ENCODE data around the gene PROSER2.

DNA sequence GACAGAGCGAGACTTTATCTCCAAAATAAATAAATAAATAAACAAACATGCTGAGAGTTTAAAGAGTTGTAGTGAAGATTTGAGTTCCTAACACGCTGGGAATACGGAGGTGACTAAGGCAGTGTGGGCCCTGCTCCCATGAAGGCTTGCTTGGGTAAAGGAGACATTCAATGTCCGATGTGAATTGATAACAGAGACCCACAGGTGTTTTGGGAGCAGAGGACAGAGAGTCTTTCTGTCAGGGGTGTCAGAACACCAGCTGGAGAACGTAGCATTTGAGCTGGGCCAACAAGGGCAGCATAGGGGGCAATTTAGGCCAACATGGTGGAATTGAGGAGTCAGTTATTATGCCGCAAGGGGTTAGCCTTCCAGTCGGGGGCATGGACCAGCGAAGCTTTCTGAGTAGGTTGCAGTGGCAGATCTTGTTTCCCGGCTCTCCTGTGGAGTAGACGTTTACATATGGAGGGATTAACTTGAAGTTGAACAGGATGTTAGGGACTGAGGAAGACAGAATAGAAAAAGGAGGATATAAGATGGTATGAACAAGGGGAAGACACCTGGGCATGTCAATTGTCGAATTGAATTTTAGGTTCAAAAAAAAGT, 5.6 kb downstream of the PROSER2 start:
- no peak for TF ChIP-seq NCOR1 (IDR thresholded peaks at IDR 0.05; ENCODE audit: borderline replicate concordance, low read length)
- TF ChIP-seq, protein P1, sequence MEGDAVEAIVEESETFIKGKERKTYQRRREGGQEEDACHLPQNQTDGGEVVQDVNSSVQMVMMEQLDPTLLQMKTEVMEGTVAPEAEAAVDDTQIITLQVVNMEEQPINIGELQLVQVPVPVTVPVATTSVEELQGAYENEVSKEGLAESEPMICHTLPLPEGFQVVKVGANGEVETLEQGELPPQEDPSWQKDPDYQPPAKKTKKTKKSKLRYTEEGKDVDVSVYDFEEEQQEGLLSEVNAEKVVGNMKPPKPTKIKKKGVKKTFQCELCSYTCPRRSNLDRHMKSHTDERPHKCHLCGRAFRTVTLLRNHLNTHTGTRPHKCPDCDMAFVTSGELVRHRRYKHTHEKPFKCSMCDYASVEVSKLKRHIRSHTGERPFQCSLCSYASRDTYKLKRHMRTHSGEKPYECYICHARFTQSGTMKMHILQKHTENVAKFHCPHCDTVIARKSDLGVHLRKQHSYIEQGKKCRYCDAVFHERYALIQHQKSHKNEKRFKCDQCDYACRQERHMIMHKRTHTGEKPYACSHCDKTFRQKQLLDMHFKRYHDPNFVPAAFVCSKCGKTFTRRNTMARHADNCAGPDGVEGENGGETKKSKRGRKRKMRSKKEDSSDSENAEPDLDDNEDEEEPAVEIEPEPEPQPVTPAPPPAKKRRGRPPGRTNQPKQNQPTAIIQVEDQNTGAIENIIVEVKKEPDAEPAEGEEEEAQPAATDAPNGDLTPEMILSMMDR (CRISPR knock-in tag; IDR thresholded peaks at IDR 0.05), result no peak
- TF ChIP-seq, protein P2, sequence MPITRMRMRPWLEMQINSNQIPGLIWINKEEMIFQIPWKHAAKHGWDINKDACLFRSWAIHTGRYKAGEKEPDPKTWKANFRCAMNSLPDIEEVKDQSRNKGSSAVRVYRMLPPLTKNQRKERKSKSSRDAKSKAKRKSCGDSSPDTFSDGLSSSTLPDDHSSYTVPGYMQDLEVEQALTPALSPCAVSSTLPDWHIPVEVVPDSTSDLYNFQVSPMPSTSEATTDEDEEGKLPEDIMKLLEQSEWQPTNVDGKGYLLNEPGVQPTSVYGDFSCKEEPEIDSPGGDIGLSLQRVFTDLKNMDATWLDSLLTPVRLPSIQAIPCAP (CRISPR knock-in tag; IDR thresholded peaks at IDR 0.05; ENCODE audit: low read depth), result no peak
- TF ChIP-seq EZH2 (conservative IDR thresholded peaks at IDR 0.05; ENCODE audit: low read depth, low read length), result no peak
- no peak for TF ChIP-seq CREB1 (IDR thresholded peaks at IDR 0.05)
- TF ChIP-seq CREB1 (CRISPR knock-in tag; IDR thresholded peaks at IDR 0.05), result no peak
- no peak for TF ChIP-seq ZNF546 (CRISPR knock-in tag; conservative IDR thresholded peaks at IDR 0.05)
- TF ChIP-seq, protein P3, sequence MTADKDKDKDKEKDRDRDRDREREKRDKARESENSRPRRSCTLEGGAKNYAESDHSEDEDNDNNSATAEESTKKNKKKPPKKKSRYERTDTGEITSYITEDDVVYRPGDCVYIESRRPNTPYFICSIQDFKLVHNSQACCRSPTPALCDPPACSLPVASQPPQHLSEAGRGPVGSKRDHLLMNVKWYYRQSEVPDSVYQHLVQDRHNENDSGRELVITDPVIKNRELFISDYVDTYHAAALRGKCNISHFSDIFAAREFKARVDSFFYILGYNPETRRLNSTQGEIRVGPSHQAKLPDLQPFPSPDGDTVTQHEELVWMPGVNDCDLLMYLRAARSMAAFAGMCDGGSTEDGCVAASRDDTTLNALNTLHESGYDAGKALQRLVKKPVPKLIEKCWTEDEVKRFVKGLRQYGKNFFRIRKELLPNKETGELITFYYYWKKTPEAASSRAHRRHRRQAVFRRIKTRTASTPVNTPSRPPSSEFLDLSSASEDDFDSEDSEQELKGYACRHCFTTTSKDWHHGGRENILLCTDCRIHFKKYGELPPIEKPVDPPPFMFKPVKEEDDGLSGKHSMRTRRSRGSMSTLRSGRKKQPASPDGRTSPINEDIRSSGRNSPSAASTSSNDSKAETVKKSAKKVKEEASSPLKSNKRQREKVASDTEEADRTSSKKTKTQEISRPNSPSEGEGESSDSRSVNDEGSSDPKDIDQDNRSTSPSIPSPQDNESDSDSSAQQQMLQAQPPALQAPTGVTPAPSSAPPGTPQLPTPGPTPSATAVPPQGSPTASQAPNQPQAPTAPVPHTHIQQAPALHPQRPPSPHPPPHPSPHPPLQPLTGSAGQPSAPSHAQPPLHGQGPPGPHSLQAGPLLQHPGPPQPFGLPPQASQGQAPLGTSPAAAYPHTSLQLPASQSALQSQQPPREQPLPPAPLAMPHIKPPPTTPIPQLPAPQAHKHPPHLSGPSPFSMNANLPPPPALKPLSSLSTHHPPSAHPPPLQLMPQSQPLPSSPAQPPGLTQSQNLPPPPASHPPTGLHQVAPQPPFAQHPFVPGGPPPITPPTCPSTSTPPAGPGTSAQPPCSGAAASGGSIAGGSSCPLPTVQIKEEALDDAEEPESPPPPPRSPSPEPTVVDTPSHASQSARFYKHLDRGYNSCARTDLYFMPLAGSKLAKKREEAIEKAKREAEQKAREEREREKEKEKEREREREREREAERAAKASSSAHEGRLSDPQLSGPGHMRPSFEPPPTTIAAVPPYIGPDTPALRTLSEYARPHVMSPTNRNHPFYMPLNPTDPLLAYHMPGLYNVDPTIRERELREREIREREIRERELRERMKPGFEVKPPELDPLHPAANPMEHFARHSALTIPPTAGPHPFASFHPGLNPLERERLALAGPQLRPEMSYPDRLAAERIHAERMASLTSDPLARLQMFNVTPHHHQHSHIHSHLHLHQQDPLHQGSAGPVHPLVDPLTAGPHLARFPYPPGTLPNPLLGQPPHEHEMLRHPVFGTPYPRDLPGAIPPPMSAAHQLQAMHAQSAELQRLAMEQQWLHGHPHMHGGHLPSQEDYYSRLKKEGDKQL (CRISPR knock-in tag; IDR thresholded peaks at IDR 0.05; ENCODE audit: low read depth), result no peak
- no peak for TF ChIP-seq ZNF138 (CRISPR knock-in tag; IDR thresholded peaks at IDR 0.05; ENCODE audit: low read depth)
- TF ChIP-seq NR3C1 (CRISPR knock-in tag; IDR thresholded peaks at IDR 0.05), result no peak

Measured in HepG2 (cell line).